DND-41 (cell line): ENCODE results near the gene SLK.

Source experiments
- EZH2 ChIP-seq: IDR thresholded peaks from 3 replicates; pipeline ENCODE4 v1.6.1; 2012; ENCODE audit warnings: borderline replicate concordance, low read depth, mild to moderate bottlenecking, moderate library complexity, low read length, inconsistent platforms; ENCODE audit not compliant: severe bottlenecking
- TF ChIP-seq, protein P1 (sequence below): IDR thresholded peaks from 2 replicates; pipeline ENCODE4 v1.5.1; 2012; ENCODE audit warnings: borderline replicate concordance, low read length, moderate library complexity, mild to moderate bottlenecking; ENCODE audit not compliant: poor library complexity, severe bottlenecking; ENCODE audit errors: extremely low read depth

DNA sequence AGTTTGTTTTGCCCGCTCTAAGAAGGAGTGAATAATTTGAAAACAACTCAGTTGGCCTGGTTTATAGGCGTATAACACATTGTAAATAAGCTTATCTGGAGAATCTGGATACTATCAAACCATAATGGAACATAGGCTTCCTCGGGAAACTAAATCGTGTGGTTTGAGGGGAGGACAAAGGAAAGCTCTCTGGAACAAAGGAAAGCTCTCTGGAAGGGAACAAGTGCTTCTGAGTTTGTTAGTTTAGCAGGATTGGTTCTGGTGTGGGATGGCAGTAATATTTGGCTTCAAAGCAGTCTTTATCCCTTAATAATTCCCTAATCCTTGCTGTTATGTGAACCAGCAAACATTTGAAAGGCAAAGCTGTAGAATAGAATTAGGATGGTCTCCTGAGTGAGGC lies 15.0 kb upstream of the SLK start:
- TF ChIP-seq, protein P1, sequence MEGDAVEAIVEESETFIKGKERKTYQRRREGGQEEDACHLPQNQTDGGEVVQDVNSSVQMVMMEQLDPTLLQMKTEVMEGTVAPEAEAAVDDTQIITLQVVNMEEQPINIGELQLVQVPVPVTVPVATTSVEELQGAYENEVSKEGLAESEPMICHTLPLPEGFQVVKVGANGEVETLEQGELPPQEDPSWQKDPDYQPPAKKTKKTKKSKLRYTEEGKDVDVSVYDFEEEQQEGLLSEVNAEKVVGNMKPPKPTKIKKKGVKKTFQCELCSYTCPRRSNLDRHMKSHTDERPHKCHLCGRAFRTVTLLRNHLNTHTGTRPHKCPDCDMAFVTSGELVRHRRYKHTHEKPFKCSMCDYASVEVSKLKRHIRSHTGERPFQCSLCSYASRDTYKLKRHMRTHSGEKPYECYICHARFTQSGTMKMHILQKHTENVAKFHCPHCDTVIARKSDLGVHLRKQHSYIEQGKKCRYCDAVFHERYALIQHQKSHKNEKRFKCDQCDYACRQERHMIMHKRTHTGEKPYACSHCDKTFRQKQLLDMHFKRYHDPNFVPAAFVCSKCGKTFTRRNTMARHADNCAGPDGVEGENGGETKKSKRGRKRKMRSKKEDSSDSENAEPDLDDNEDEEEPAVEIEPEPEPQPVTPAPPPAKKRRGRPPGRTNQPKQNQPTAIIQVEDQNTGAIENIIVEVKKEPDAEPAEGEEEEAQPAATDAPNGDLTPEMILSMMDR: no peak
- no peak for TF ChIP-seq EZH2
